ENCODE results near the gene ATP8A1. TPM values are rescaled to one million over a fixed set of nuclear protein-coding genes. Genes with fewer than 3 reads are reported as not detected.

Gene ATP8A1
- total and polyA plus RNA-seq, 10 donors: 14.4 to 87.0 (median 42.1) TPM

- no peak for TF ChIP-seq POLR2A (IDR thresholded peaks at IDR 0.05)
- no peak for TF ChIP-seq CTCF (IDR thresholded peaks at IDR 0.05 in 8 of 11, conservative IDR thresholded peaks at IDR 0.05 in 3 of 11)
- TF ChIP-seq POLR2AphosphoS5 (IDR thresholded peaks at IDR 0.05): no peak
- Histone ChIP-seq H3K9me3 (peaks cover 0 to 4% (median 0%) of the 10 kb centered on the region in 8 donors), H3K4me3 (no peak overlapping the region), H3K27ac (peak overlapping the region in 6 of 8 donors; percentile 0 to 49 (median 26)), H3K27me3 (replicated peaks in 1 of 7) (no peaks in the 10 kb centered on the region), H3K4me1 (peaks cover 0 to 80% (median 39%) of the 10 kb centered on the region in 6 donors), H3K36me3 (no peaks in the 10 kb centered on the region)
- intact Hi-C loops (cut with DNase I; ENCODE audit: low total_unique reads): no loop called here
- 82 to 96% (median 91%) methylated on average over 8 of the region's 8 CpGs for WGBS, 5 donors
- DNase-seq: no peak
Measured at GRCh38 chr4:42646013-42646784, 10.7 kb downstream of the ATP8A1 start.

GRCh38 chr4:42644897-42645296 lies 12.0 kb downstream of the ATP8A1 start:
- H3K36me3 ChIP-seq: no peaks in the 10 kb centered on the region
- peaks cover 0 to 93% (median 48%) of the 10 kb centered on the region in 6 donors for H3K4me1 ChIP-seq
- intact Hi-C loops (cut with DNase I; ENCODE audit: low total_unique reads): no loop called here
- H3K9me3 ChIP-seq: no peaks in the 10 kb centered on the region
- TF ChIP-seq POLR2AphosphoS5 (IDR thresholded peaks at IDR 0.05) (no peak), CTCF (IDR thresholded peaks at IDR 0.05 in 8 of 11, conservative IDR thresholded peaks at IDR 0.05 in 3 of 11) (no peak), POLR2A (IDR thresholded peaks at IDR 0.05) (no peak)
- H3K27me3 ChIP-seq (replicated peaks in 1 of 7): no peaks in the 10 kb centered on the region
- no peak overlapping the region for H3K27ac ChIP-seq
- H3K4me3 ChIP-seq: no peak overlapping the region
- no peak for DNase-seq

GRCh38 chr4:42643685-42644084 lies 13.2 kb downstream of the ATP8A1 start:
- TF ChIP-seq POLR2AphosphoS5 (IDR thresholded peaks at IDR 0.05) (peak in 1 of 3 donors; percentile 47), CTCF (IDR thresholded peaks at IDR 0.05 in 8 of 11, conservative IDR thresholded peaks at IDR 0.05 in 3 of 11) (no peak)
- WGBS, 5 donors: 37 to 67% (median 49%) methylated on average over 5 of the region's 5 CpGs
- H3K36me3 ChIP-seq: no peaks in the 10 kb centered on the region

GRCh38 chr4:42642845-42643615 lies 13.9 kb downstream of the ATP8A1 start:
- no peak for DNase-seq
- H3K4me3 ChIP-seq: no peak overlapping the region
- H3K4me1 ChIP-seq: peaks cover 11 to 100% (median 66%) of the 10 kb centered on the region in 6 donors
- TF ChIP-seq POLR2A (IDR thresholded peaks at IDR 0.05) (no peak), POLR2AphosphoS5 (IDR thresholded peaks at IDR 0.05) (no peak), CTCF (IDR thresholded peaks at IDR 0.05 in 8 of 11, conservative IDR thresholded peaks at IDR 0.05 in 3 of 11) (no peak)
- no peaks in the 10 kb centered on the region for H3K27me3 ChIP-seq (replicated peaks in 1 of 7)
- H3K9me3 ChIP-seq: no peaks in the 10 kb centered on the region
- no peaks in the 10 kb centered on the region for H3K36me3 ChIP-seq
- WGBS, 5 donors: 89 to 92% (median 91%) methylated on average over 7 of the region's 7 CpGs
- intact Hi-C loops (cut with DNase I; ENCODE audit: low total_unique reads): no loop called here
- H3K27ac ChIP-seq: peak overlapping the region in 4 of 8 donors; percentile 48 to 64 (median 56)

More at GRCh38 chr4:42643685-42644084, 13.2 kb downstream of the ATP8A1 start:
- peaks cover 10 to 100% (median 60%) of the 10 kb centered on the region in 6 donors for H3K4me1 ChIP-seq
- H3K4me3 ChIP-seq: peak overlapping the region in 1 of 8 donors; percentile 23
- H3K27me3 ChIP-seq (replicated peaks in 1 of 7): no peaks in the 10 kb centered on the region
- DNase-seq: no peak
- H3K27ac ChIP-seq: peak overlapping the region in 6 of 8 donors; percentile 37 to 64 (median 48)
- intact Hi-C loops (cut with DNase I; ENCODE audit: low total_unique reads): no loop called here
- H3K9me3 ChIP-seq: no peaks in the 10 kb centered on the region
